ENCODE data around the gene MADD.
A peak's percentile ranks its signal among the peaks of the same experiment; 100 is the strongest.

The MADD gene

GRCh38 chr11:47342036-47342803 is 72.3 kb downstream of the MADD start:
- DNase-seq, result no peak

GRCh38 chr11:47342854-47343253 is 72.9 kb downstream of the MADD start:
- no peak for DNase-seq

GRCh38 chr11:47345890-47346563 is 76.1 kb downstream of the MADD start:
- DNase-seq, result no peak

GRCh38 chr11:47347137-47347536 is 77.2 kb downstream of the MADD start:
- no peak for DNase-seq

GRCh38 chr11:47348131-47348802 is 78.3 kb downstream of the MADD start:
- DNase-seq, result no peak

- peak; percentile 91 for DNase-seq
Measured at GRCh38 chr11:47348859-47349258, 78.9 kb downstream of the MADD start.

- no peak for DNase-seq
Measured at GRCh38 chr11:47349521-47350095, 79.7 kb downstream of the MADD start.

GRCh38 chr11:47350315-47350714 is 80.4 kb downstream of the MADD start:
- DNase-seq, result no peak

- no peak for DNase-seq
Measured at GRCh38 chr11:47351156-47352126, 81.5 kb downstream of the MADD start.

- DNase-seq, result no peak
Measured at GRCh38 chr11:47352556-47352955, 82.6 kb downstream of the MADD start, which contains the start of gene MYBPC3. MYBPC3 (minus strand) TSS chr11:47352702; CDS start chr11:47352647, 55 bp downstream.

GRCh38 chr11:47353978-47354774 is 84.2 kb downstream of the MADD start:
- no peak for DNase-seq

GRCh38 chr11:47354913-47355282 is 85.0 kb downstream of the MADD start:
- peak; percentile 76 for DNase-seq

- peak; percentile 99 for DNase-seq
Measured at GRCh38 chr11:47355283-47356128, 85.6 kb downstream of the MADD start.

- DNase-seq, result no peak
Measured at GRCh38 chr11:47356129-47356997, 86.4 kb downstream of the MADD start.

GRCh38 chr11:47356998-47357329 is 87.0 kb downstream of the MADD start:
- no peak for DNase-seq

- no peak for DNase-seq
Measured at GRCh38 chr11:47357985-47358730, 88.2 kb downstream of the MADD start.

GRCh38 chr11:47358731-47359051 is 88.8 kb downstream of the MADD start:
- no peak for DNase-seq

- DNase-seq, result no peak
Measured at GRCh38 chr11:47359162-47359561, 89.2 kb downstream of the MADD start.

GRCh38 chr11:47359586-47359985 is 89.7 kb downstream of the MADD start:
- no peak for DNase-seq

All from 8988T (cell line).